Inflammatory macrophage treated with lipopolysaccharide for 4 hours (primary cell): ENCODE data around the gene CHST15.
A peak's percentile ranks its signal among the peaks of the same experiment; 100 is the strongest.

Source experiments
- DNase-seq: peaks from one replicate; pipeline ENCODE4 v3.0.0-alpha.2; 2020

The CHST15 gene

GRCh38 chr10:124061030-124061429, 32.4 kb downstream of the CHST15 start:
- no peak for DNase-seq

GRCh38 chr10:124060148-124060720, 33.2 kb downstream of the CHST15 start:
- DNase-seq: no peak

- no peak for DNase-seq
These were observed 33.8 kb downstream of the CHST15 start for GRCh38 chr10:124059551-124059950.

- no peak for DNase-seq
These were observed 34.9 kb downstream of the CHST15 start for GRCh38 chr10:124058346-124059003.

GRCh38 chr10:124057601-124058000, 35.8 kb downstream of the CHST15 start:
- no peak for DNase-seq

GRCh38 chr10:124056337-124056980, 36.9 kb downstream of the CHST15 start:
- no peak for DNase-seq

GRCh38 chr10:124053971-124054370, 39.4 kb downstream of the CHST15 start:
- no peak for DNase-seq

- no peak for DNase-seq
These were observed 40.8 kb downstream of the CHST15 start for GRCh38 chr10:124052561-124052960.

GRCh38 chr10:124050021-124051015, 43.1 kb downstream of the CHST15 start:
- DNase-seq: no peak

- DNase-seq: no peak
These were observed 43.9 kb downstream of the CHST15 start for GRCh38 chr10:124049484-124049883.

GRCh38 chr10:124048371-124049290, 44.8 kb downstream of the CHST15 start:
- no peak for DNase-seq

- DNase-seq: peak; percentile 57
These were observed 45.8 kb downstream of the CHST15 start for GRCh38 chr10:124047427-124048152.

- no peak for DNase-seq
These were observed 47.5 kb downstream of the CHST15 start for GRCh38 chr10:124045801-124046355.

- no peak for DNase-seq
These were observed 48.1 kb downstream of the CHST15 start for GRCh38 chr10:124045276-124045675.

- DNase-seq: no peak
These were observed 49.1 kb downstream of the CHST15 start for GRCh38 chr10:124044143-124044862.

GRCh38 chr10:124043310-124044142, 49.9 kb downstream of the CHST15 start:
- DNase-seq: peak; percentile 84

GRCh38 chr10:124042656-124043309, 50.6 kb downstream of the CHST15 start:
- DNase-seq: no peak

- no peak for DNase-seq
These were observed 51.5 kb downstream of the CHST15 start for GRCh38 chr10:124041675-124042445.
